ENCODE results near the gene TRAPPC2B. TPM values are rescaled to one million over a fixed set of nuclear protein-coding genes. Genes with fewer than 3 reads are reported as not detected.

Gene TRAPPC2B
- total RNA-seq, 1 experiment from 2014 or later, result 11.7 TPM

DNA sequence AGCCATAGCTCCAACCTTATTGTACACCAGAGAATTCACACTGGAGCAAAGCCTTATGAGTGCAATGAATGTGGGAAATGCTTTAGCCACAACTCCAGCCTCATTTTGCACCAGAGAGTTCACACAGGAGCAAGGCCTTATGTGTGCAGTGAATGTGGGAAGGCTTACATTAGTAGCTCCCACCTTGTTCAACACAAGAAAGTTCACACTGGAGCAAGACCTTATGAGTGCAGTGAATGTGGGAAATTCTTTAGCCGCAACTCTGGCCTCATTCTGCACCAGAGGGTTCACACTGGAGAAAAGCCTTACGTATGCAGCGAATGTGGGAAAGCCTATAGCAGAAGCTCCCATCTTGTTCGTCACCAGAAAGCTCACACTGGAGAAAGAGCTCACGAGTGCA lies 5.9 kb upstream of the TRAPPC2B start:
- CTCF ChIA-PET, result no interaction called here
- peaks cover 15% of the 10 kb centered on the region for H3K36me3 Mint-ChIP-seq (ENCODE audit: insufficient read depth, unreplicated experiment)
- no peak overlapping the region for H3K4me3 Mint-ChIP-seq (ENCODE audit: low read depth, unreplicated experiment)
- BruUV-seq (replicated peaks), result no TSS peak
- peaks cover 3% of the 10 kb centered on the region for H3K4me1 Mint-ChIP-seq (ENCODE audit: low read depth, unreplicated experiment)
- no peak for TF ChIP-seq CTCF (IDR thresholded peaks at IDR 0.05; ENCODE audit: unreplicated experiment)
- peaks cover 23% of the 10 kb centered on the region for H3K9me3 Mint-ChIP-seq (ENCODE audit: low read depth, unreplicated experiment)
- H3K27me3 Mint-ChIP-seq (ENCODE audit: unreplicated experiment), result no peaks in the 10 kb centered on the region
- intact Hi-C loops (cut with micrococcal nuclease; ENCODE audit: unreplicated experiment), result no loop called here
- DNase-seq, result no peak
- H3K27ac Mint-ChIP-seq (ENCODE audit: unreplicated experiment), result no peak overlapping the region

DNA sequence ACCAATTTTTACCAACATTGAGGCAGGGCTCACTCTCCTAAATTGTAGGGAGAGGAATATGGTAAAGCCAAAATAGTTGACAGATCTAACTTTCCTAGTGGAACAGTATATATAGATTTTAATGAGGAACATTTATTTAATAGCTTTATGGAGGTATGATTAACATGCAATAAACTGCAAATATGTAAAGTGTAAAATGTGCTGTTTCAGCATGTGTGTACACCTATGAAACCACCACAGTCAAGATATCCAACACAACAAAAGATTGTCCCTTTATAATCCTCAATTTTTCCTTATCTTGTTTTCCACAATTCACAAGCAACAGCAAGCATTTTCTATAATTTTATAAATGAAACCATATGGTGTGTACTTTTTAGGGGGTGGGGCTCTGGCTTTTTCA lies 4.1 kb upstream of the TRAPPC2B start:
- H3K27me3 Mint-ChIP-seq (ENCODE audit: unreplicated experiment), result no peaks in the 10 kb centered on the region
- H3K36me3 Mint-ChIP-seq (ENCODE audit: insufficient read depth, unreplicated experiment), result peaks cover 28% of the 10 kb centered on the region
- BruUV-seq (replicated peaks), result no TSS peak
- no peak for DNase-seq
- CTCF ChIA-PET, result no interaction called here
- no peak for TF ChIP-seq CTCF (IDR thresholded peaks at IDR 0.05; ENCODE audit: unreplicated experiment)
- peaks cover 20% of the 10 kb centered on the region for H3K9me3 Mint-ChIP-seq (ENCODE audit: low read depth, unreplicated experiment)
- no peak overlapping the region for H3K27ac Mint-ChIP-seq (ENCODE audit: unreplicated experiment)
- intact Hi-C loops (cut with micrococcal nuclease; ENCODE audit: unreplicated experiment), result no loop called here
- peaks cover 19% of the 10 kb centered on the region for H3K4me1 Mint-ChIP-seq (ENCODE audit: low read depth, unreplicated experiment)
- H3K4me3 Mint-ChIP-seq (ENCODE audit: low read depth, unreplicated experiment), result no peak overlapping the region

DNA sequence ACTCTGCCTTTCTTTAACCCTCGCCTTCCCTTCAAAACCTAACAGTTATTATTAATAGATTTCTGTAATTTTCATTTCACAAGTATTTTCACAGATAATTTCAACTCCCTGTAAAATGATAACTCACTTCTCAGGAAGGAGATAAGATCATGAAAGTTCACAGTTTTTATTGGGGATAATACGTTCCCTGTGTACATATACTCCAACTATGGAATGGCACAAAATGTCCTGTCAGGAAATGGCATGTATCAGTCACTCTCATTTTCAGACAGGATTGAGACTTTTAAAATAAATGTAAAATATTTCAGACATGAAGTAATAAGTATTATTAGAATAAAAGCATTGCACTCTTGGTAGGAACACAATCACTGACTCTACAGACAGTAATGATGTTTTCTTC lies 932 bp upstream of the TRAPPC2B start:
- Mint-ChIP-seq H3K27ac (ENCODE audit: unreplicated experiment) (peak overlapping the region; percentile 99), H3K9me3 (ENCODE audit: low read depth, unreplicated experiment) (peaks cover 12% of the 10 kb centered on the region), H3K27me3 (ENCODE audit: unreplicated experiment) (no peaks in the 10 kb centered on the region), H3K36me3 (ENCODE audit: insufficient read depth, unreplicated experiment) (peaks cover 38% of the 10 kb centered on the region), H3K4me1 (ENCODE audit: low read depth, unreplicated experiment) (peaks cover 21% of the 10 kb centered on the region), H3K4me3 (ENCODE audit: low read depth, unreplicated experiment) (peak overlapping the region; percentile 91)
- CTCF ChIA-PET, result interaction anchor here (1.3 kb wide), 1 partner anchor 27 kb away, joined by 5 read pairs; the partner anchor contains the start of gene ZNF548
- no peak for DNase-seq
- intact Hi-C loops (cut with micrococcal nuclease; ENCODE audit: unreplicated experiment), result loop anchor here (5.0 kb wide), 1 partner anchor 40 kb away; the partner anchor contains the start of gene ZNF543
- no TSS peak for BruUV-seq (replicated peaks)
- TF ChIP-seq CTCF (IDR thresholded peaks at IDR 0.05; ENCODE audit: unreplicated experiment), result no peak

DNA sequence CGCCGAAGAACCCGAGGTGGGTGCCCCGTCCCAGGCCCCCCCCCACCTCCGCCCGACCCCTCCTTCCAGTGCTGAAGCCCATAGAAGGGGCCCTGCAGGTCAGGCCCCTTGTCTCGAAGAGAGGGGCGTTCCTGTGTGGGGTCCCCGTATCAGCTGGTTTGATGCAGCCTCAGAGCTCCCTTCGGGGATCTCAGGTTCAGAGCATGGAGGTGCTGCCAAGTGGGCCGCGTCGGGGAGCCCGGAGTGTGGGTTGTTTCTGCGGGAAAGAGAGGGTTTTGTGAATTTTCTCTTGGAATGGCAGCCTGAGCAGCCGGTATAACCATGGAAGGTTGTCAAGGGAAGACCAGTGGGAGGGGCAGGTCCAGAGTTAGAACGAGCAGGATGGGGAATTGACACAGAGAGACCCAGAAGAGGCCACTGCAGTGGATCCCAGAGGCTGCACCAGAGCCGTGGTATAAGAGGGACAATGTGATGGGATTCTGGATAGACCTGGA lies 384 bp downstream of the TRAPPC2B start:
- intact Hi-C loops (cut with micrococcal nuclease; ENCODE audit: unreplicated experiment), result loop anchor here (1.0 to 5.0 kb wide), 2 partner anchors 26 to 41 kb away; partner anchors contain the start of genes ZNF543 and ZNF548
- BruUV-seq (replicated peaks), result no TSS peak
- H3K27me3 Mint-ChIP-seq (ENCODE audit: unreplicated experiment), result no peaks in the 10 kb centered on the region
- H3K9me3 Mint-ChIP-seq (ENCODE audit: low read depth, unreplicated experiment), result peaks cover 13% of the 10 kb centered on the region
- H3K4me1 Mint-ChIP-seq (ENCODE audit: low read depth, unreplicated experiment), result peaks cover 21% of the 10 kb centered on the region
- peaks cover 38% of the 10 kb centered on the region for H3K36me3 Mint-ChIP-seq (ENCODE audit: insufficient read depth, unreplicated experiment)
- DNase-seq, result peak; percentile 12
- CTCF ChIA-PET, result interaction anchor here (1.3 kb wide), 1 partner anchor 26 kb away, joined by 5 read pairs; the partner anchor contains the start of gene ZNF548
- H3K27ac Mint-ChIP-seq (ENCODE audit: unreplicated experiment), result peak overlapping the region; percentile 99
- TF ChIP-seq CTCF (IDR thresholded peaks at IDR 0.05; ENCODE audit: unreplicated experiment), result no peak
- H3K4me3 Mint-ChIP-seq (ENCODE audit: low read depth, unreplicated experiment), result peak overlapping the region; percentile 91

All from Calu3 (cell line).